ENCODE data around the gene SLC25A51.

The SLC25A51 gene

GRCh38 chr9:37839496-37840461 is 64.1 kb downstream of the SLC25A51 start:
- Histone ChIP-seq H3K9ac (ENCODE audit: low read length) (no peak overlapping the region), H3K79me2 (ENCODE audit: insufficient read depth, low read length) (no peaks in the 10 kb centered on the region), H3K36me3 (ENCODE audit: low read length) (peaks cover 7% of the 10 kb centered on the region; the same call in 1 of the 2 replicates), H3K4me2 (ENCODE audit: low read depth, low read length, poor library complexity, severe bottlenecking) (no peak overlapping the region), H3F3A (ENCODE audit: insufficient read depth) (0 out of 2 replicates have a peak, but pooled peaks cover 3% of the 10 kb centered on the region), H4K20me1 (ENCODE audit: low read depth, low read length) (no peaks in the 10 kb centered on the region), H3K9me2 (replicated peaks; ENCODE audit: insufficient read depth, low read length) (no peaks in the 10 kb centered on the region), H3K4me3 (ENCODE audit: insufficient read depth, low read length, poor library complexity, severe bottlenecking) (no peak overlapping the region), H3K9me3 (ENCODE audit: insufficient read depth, low read length) (no peaks in the 10 kb centered on the region), H3K27me3 (ENCODE audit: low read length) (no peaks in the 10 kb centered on the region), H3K27ac (ENCODE audit: low read depth, low read length) (no peak overlapping the region), H2AFZ (ENCODE audit: low read depth, low read length, severe bottlenecking) (no peak overlapping the region)
- no peak for TF ChIP-seq CTCF (IDR thresholded peaks at IDR 0.05; ENCODE audit: insufficient read depth, low read length, poor library complexity, severe bottlenecking)
- TF ChIP-seq EZH2phosphoT487 (conservative IDR thresholded peaks at IDR 0.05; ENCODE audit: low read length), result no peak

Data from SU-DHL-6 (cell line).